HepG2 (cell line): Measurements from ENCODE around the gene ZNF445. TPM values are rescaled to one million over a fixed set of nuclear protein-coding genes. Genes with fewer than 3 reads are reported as not detected.

Experiments
- ARID4A ChIP-seq: sonication (generic); formaldehyde crosslinking; IDR thresholded peaks from 2 replicates; pipeline ENCODE4 v1.5.0; 2020; ENCODE audit warnings: mild to moderate bottlenecking, missing genetic modification reagents, borderline replicate concordance
- THAP8 ChIP-seq: sonication (generic); formaldehyde crosslinking; IDR thresholded peaks from 2 replicates; pipeline ENCODE4 v1.5.1; 2020; ENCODE audit warnings: missing genetic modification reagents, mild to moderate bottlenecking, borderline replicate concordance
- ZBTB39 ChIP-seq: sonication (generic); formaldehyde crosslinking; IDR thresholded peaks from 2 replicates; pipeline ENCODE4 v1.5.0; 2020; ENCODE audit warnings: missing genetic modification reagents
- ZNF142 ChIP-seq: sonication (generic); formaldehyde crosslinking; IDR thresholded peaks from 2 replicates; pipeline ENCODE4 v1.4.0; 2020; ENCODE audit warnings: missing genetic modification reagents
- ZNF34 ChIP-seq: sonication (generic); formaldehyde crosslinking; IDR thresholded peaks from 2 replicates; pipeline ENCODE4 v1.4.0; 2020; ENCODE audit warnings: mild to moderate bottlenecking, missing genetic modification reagents, borderline replicate concordance
- ZNF451 ChIP-seq: sonication (generic); formaldehyde crosslinking; IDR thresholded peaks from 2 replicates; pipeline ENCODE4 v1.5.0; 2020; ENCODE audit warnings: mild to moderate bottlenecking, missing genetic modification reagents
- ZNF580 ChIP-seq: IDR thresholded peaks from 2 replicates; pipeline ENCODE4 v1.6.1; 2016; ENCODE audit warnings: low read depth, borderline replicate concordance
- ZNF670 ChIP-seq: sonication (generic); formaldehyde crosslinking; IDR thresholded peaks from 2 replicates; pipeline ENCODE4 v1.8.0; 2022; ENCODE audit warnings: mild to moderate bottlenecking, missing genetic modification reagents, borderline replicate concordance
- ZNF710 ChIP-seq: sonication (generic); formaldehyde crosslinking; IDR thresholded peaks from 2 replicates; pipeline ENCODE4 v1.5.0; 2020; ENCODE audit warnings: mild to moderate bottlenecking, missing genetic modification reagents, borderline replicate concordance
- ZSCAN22 ChIP-seq: sonication (generic); formaldehyde crosslinking; IDR thresholded peaks from 2 replicates; pipeline ENCODE4 v1.4.0; 2020; ENCODE audit warnings: mild to moderate bottlenecking, missing genetic modification reagents
- polyA plus RNA-seq, 8 experiments: library from polyadenylated mRNA; depleted of rRNA in 3 of 8; stranded (reverse) in 7 of 8; unstranded in 1 of 8; fragments of >200 nt; fragmentation: Illumina TruSeq in 4 of 8; extraction: Trizol in 4 of 8; gene quantifications; 2 replicates each; pipeline versions ENCODE4 v1.2.1 to v1.2.3, GENCODE V29; 2011 to 2016; ENCODE audit warnings: low read depth in 4 of 8, missing spikeins in 1 of 8, mixed read lengths in 1 of 8; ENCODE audit not compliant: insufficient read depth in 1 of 8
- total RNA-seq, 5 experiments: library from RNA; depleted of rRNA; stranded (reverse); fragments of >200 nt; fragmentation: Illumina TruSeq; extraction: Trizol; gene quantifications; 2 replicates each; pipeline ENCODE4 v1.2.3, GENCODE V29; 2016; ENCODE audit warnings: low read depth in 1 of 5

ZNF445 gene
- total and polyA plus RNA-seq, 2 of the 13 experiments (the other 11 are each of a cell fraction or from before 2014, with no cell fraction given): 4.4 to 10.3 TPM

- TF ChIP-seq ARID4A (CRISPR knock-in tag): peak; percentile 84; the same call in 1 of the 2 replicates
- no peak for TF ChIP-seq THAP8 (CRISPR knock-in tag)
- TF ChIP-seq ZBTB39 (CRISPR knock-in tag): no peak
- TF ChIP-seq ZNF710 (CRISPR knock-in tag): peak; percentile 94
- TF ChIP-seq ZNF142: no peak
- TF ChIP-seq ZNF34: no peak
- no peak for TF ChIP-seq ZSCAN22 (CRISPR knock-in tag)
- peak; percentile 42; the same call in 1 of the 2 replicates for TF ChIP-seq ZNF580 (CRISPR knock-in tag)
- TF ChIP-seq ZNF451 (CRISPR knock-in tag): no peak
- TF ChIP-seq ZNF670 (CRISPR knock-in tag): no peak
These were observed 37.8 kb downstream of the ZNF445 start (continued) for GRCh38 chr3:44439499-44440295.
